SK-N-SH (cell line): ENCODE data around the gene PSME1. TPM values are rescaled to one million over a fixed set of nuclear protein-coding genes. Genes with fewer than 3 reads are reported as not detected.

Experiments
- CTCF ChIA-PET: fragments of 300-600, 350-600 bp; formaldehyde crosslinking; extraction: SDS; loops from one replicate; lab custom pipeline; 2021; lab: Yijun Ruan, JAX
- POLR2A ChIA-PET: fragments of 350-600 bp; sonication (Branson Sonifier 250); formaldehyde crosslinking; extraction: SDS; loops from one replicate; lab custom pipeline; 2020; ENCODE audit warnings: antibody characterized with exemption, inconsistent platforms; lab: Yijun Ruan, JAX
- DNase-seq: peaks from one replicate; pipeline ENCODE4 v3.0.0; 2012
- H2AFZ ChIP-seq: fragments of 200-600 bp; sonication (generic); 2 replicates; pipeline ENCODE4 v1.8.1; 2016; ENCODE audit warnings: antibody characterized with exemption, mild to moderate bottlenecking, low read depth
- H3F3A ChIP-seq: fragments of 200-600 bp; sonication (generic); replicated peaks from 2 replicates; pipeline ENCODE3; 2016; ENCODE audit warnings: antibody characterized with exemption, mild to moderate bottlenecking; ENCODE audit not compliant: insufficient read depth
- H3K27ac ChIP-seq, 2 experiments: fragments of 200-500 bp in 1 of 2; fragments of 200-600 bp in 1 of 2; sonication (Bioruptor generic) in 1 of 2; sonication (generic), shearing (Covaris generic) in 1 of 2; 2 replicates each; pipeline versions ENCODE4 v1.5.1 to v1.6.1; 2014 to 2016; ENCODE audit warnings: low read depth in 2 of 2, inconsistent platforms in 1 of 2, low read length in 1 of 2, mild to moderate bottlenecking in 1 of 2, mixed read lengths in 1 of 2
- H3K27me3 ChIP-seq: fragments of 200-600 bp; sonication (generic), shearing (Covaris generic); 2 replicates; pipeline ENCODE4 v1.6.1; 2016; ENCODE audit warnings: mixed run types; ENCODE audit not compliant: insufficient read depth
- H3K36me3 ChIP-seq, 2 experiments: fragments of 200-500 bp in 1 of 2; fragments of 200-600 bp in 1 of 2; sonication (Bioruptor generic) in 1 of 2; sonication (generic) in 1 of 2; replicated peaks in 1 of 2; 2 replicates each; pipeline versions ENCODE3 to v1.5.1; 2014 to 2016; ENCODE audit warnings: low read length in 1 of 2, mild to moderate bottlenecking in 1 of 2; ENCODE audit not compliant: insufficient read depth in 2 of 2, control insufficient read depth in 1 of 2
- H3K4me1 ChIP-seq, 2 experiments: fragments of 200-500 bp in 1 of 2; fragments of 200-600 bp in 1 of 2; sonication (Bioruptor generic) in 1 of 2; sonication (generic), shearing (Covaris generic) in 1 of 2; 2 replicates each; pipeline versions ENCODE4 v1.5.1 to v1.6.1; 2014 to 2016; ENCODE audit warnings: low read depth in 1 of 2, low read length in 1 of 2, mixed run types in 1 of 2; ENCODE audit not compliant: insufficient read depth in 2 of 2, control insufficient read depth in 1 of 2
- H3K4me2 ChIP-seq: fragments of 200-600 bp; sonication (generic), shearing (Covaris generic); 2 replicates; pipeline ENCODE4 v1.6.1; 2017; ENCODE audit warnings: mixed run types
- H3K4me3 ChIP-seq, 2 experiments: fragments of 200-500 bp in 1 of 2; fragments of 200-600 bp in 1 of 2; sonication (Bioruptor generic) in 1 of 2; sonication (generic), shearing (Covaris generic) in 1 of 2; 2 replicates each; pipeline versions ENCODE4 v1.5.1 to v1.8.1; 2014 to 2016; ENCODE audit warnings: low read depth in 2 of 2, inconsistent platforms in 1 of 2, low read length in 1 of 2, mild to moderate bottlenecking in 1 of 2, mixed read lengths in 1 of 2, moderate library complexity in 1 of 2
- H3K79me2 ChIP-seq: fragments of 200-600 bp; sonication (generic); 2 replicates; pipeline ENCODE4 v1.8.1; 2017; ENCODE audit warnings: mild to moderate bottlenecking; ENCODE audit not compliant: insufficient read depth
- H3K9ac ChIP-seq: fragments of 200-600 bp; sonication (generic); 2 replicates; pipeline ENCODE4 v1.6.1; 2017; ENCODE audit warnings: mixed run types
- H3K9me2 ChIP-seq: fragments of 200-600 bp; sonication (generic); 2 replicates; pipeline ENCODE4 v1.6.1; 2017; ENCODE audit warnings: mixed run types
- H3K9me3 ChIP-seq: fragments of 200-600 bp; sonication (generic); 2 replicates; pipeline ENCODE4 v1.6.1; 2017; ENCODE audit warnings: mixed run types, mild to moderate bottlenecking, moderate library complexity
- H4K20me1 ChIP-seq: fragments of 200-600 bp; sonication (generic); 2 replicates; pipeline ENCODE4 v1.6.1; 2017; ENCODE audit warnings: mild to moderate bottlenecking, mixed run types; ENCODE audit not compliant: insufficient read depth
- CHD2 ChIP-seq: fragments of 150-350 bp; IDR thresholded peaks from 2 replicates; pipeline ENCODE4 v1.6.1; 2018; ENCODE audit warnings: low read length; ENCODE audit not compliant: partially characterized antibody
- EP300 ChIP-seq, 2 experiments: IDR thresholded peaks; 2 replicates each; pipeline versions ENCODE4 v1.4.0 to v1.6.1; 2012; ENCODE audit warnings: borderline replicate concordance in 1 of 2, low read depth in 1 of 2, low read length in 1 of 2
- FOXJ3 ChIP-seq: sonication (generic); formaldehyde crosslinking; IDR thresholded peaks from 2 replicates; pipeline ENCODE4 v1.5.1; 2020; ENCODE audit warnings: mild to moderate bottlenecking, missing genetic modification reagents
- FOXM1 ChIP-seq: IDR thresholded peaks from 2 replicates; pipeline ENCODE4 v1.4.0; 2012; ENCODE audit warnings: low read depth, mild to moderate bottlenecking
- MXI1 ChIP-seq: IDR thresholded peaks from 2 replicates; pipeline ENCODE4 v1.6.1; 2012; ENCODE audit warnings: mild to moderate bottlenecking, low read depth, low read length, improper control_type of control experiment
- NRF1 ChIP-seq: IDR thresholded peaks from 2 replicates; pipeline ENCODE4 v1.6.1; 2012; ENCODE audit warnings: low read depth, mild to moderate bottlenecking, low read length
- RFX5 ChIP-seq: IDR thresholded peaks from 2 replicates; pipeline ENCODE4 v1.6.1; 2012; ENCODE audit warnings: mild to moderate bottlenecking, improper control_type of control experiment, low read length
- SIN3A ChIP-seq: IDR thresholded peaks from 2 replicates; pipeline ENCODE4 v1.6.1; 2012; ENCODE audit warnings: low read depth, mild to moderate bottlenecking, low read length, moderate library complexity, borderline replicate concordance
- TAF1 ChIP-seq: IDR thresholded peaks from 2 replicates; pipeline ENCODE4 v1.6.1; 2012; ENCODE audit warnings: low read depth, mild to moderate bottlenecking, low read length, moderate library complexity, borderline replicate concordance
- TCF12 ChIP-seq: IDR thresholded peaks from 2 replicates; pipeline ENCODE4 v1.4.0; 2012
- YY1 ChIP-seq: IDR thresholded peaks from 2 replicates; pipeline ENCODE4 v1.4.0; 2012; ENCODE audit warnings: low read depth, mild to moderate bottlenecking
- WGBS: methylation state at CpG from one replicate; pipeline ENCODE4 v1.1.6; 2017; ENCODE audit warnings: low lambda C conversion rate; 5-methylcytosine and 5-hydroxymethylcytosine counted together
- polyA plus RNA-seq, 3 experiments: library from polyadenylated mRNA; depleted of rRNA; stranded (reverse); fragments of >200 nt; gene quantifications; 2 replicates each; pipeline ENCODE4 v1.2.3, GENCODE V29; 2012
- TF ChIP-seq, protein P1 (sequence below): fragments of 150-350 bp; IDR thresholded peaks from 2 replicates; pipeline ENCODE4 v1.6.1; 2016; ENCODE audit warnings: mild to moderate bottlenecking, low read depth, low read length
- TF ChIP-seq, protein P2 (sequence below): IDR thresholded peaks from 2 replicates; pipeline ENCODE4 v1.4.0; 2012; ENCODE audit warnings: low read depth, borderline replicate concordance
- TF ChIP-seq, protein P3 (sequence below): fragments of 150-350 bp; IDR thresholded peaks from 2 replicates; pipeline ENCODE4 v1.6.1; 2017; ENCODE audit warnings: antibody characterized with exemption, low read length, low read depth, borderline replicate concordance
- TF ChIP-seq, protein P4 (sequence below): fragments of 200-600 bp; sonication (generic); IDR thresholded peaks from 2 replicates; pipeline ENCODE4 v1.6.1; 2017; ENCODE audit warnings: antibody characterized with exemption, mild to moderate bottlenecking, moderate library complexity

The PSME1 gene
- polyA plus RNA-seq, 1 of the 3 experiments (the other 2 are of a cell fraction), result 287 TPM

DNA sequence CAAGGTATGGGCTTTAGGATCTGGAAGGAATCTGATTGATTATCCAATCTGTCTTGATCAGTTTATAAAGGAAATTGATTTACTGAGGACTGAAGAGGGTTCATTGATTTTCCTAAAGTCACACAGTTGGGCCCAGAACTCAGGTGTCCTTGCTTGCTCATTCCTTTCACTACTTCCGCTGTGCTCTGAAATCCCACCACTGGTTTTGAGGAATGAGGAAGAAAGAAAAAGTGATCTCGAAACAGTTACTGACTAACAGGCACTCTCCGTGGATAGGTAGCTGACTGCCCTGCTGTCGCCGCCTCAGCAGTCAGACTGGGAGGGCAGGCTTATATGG, 5.6 kb upstream of the PSME1 start, which contains the start of gene FITM1:
Gene FITM1 (plus strand): TSS at position 280 of the 337 bp plus-strand sequence. CDS start 905 bp downstream, outside the sequence.
- Histone ChIP-seq H3K4me1 (peaks cover 0 to 10% of the 10 kb centered on the region in 2 experiments; a peak in 1 of 4 replicates), H3F3A (peaks cover 9% of the 10 kb centered on the region), H3K27ac (no peak within 1 kb of the TSS; a peak in 1 of 4 replicates), H3K4me3 (no peak within 1 kb of the TSS), H3K36me3 (no peaks in the 10 kb centered on the region), H3K9ac (no peak within 1 kb of the TSS), H3K9me2 (no peaks in the 10 kb centered on the region), H3K79me2 (no peaks in the 10 kb centered on the region), H3K9me3 (no peaks in the 10 kb centered on the region), H3K4me2 (no peak within 1 kb of the TSS), H4K20me1 (no peaks in the 10 kb centered on the region), H2AFZ (no peak within 1 kb of the TSS), H3K27me3 (no peaks in the 10 kb centered on the region)
- TF ChIP-seq, protein P1, sequence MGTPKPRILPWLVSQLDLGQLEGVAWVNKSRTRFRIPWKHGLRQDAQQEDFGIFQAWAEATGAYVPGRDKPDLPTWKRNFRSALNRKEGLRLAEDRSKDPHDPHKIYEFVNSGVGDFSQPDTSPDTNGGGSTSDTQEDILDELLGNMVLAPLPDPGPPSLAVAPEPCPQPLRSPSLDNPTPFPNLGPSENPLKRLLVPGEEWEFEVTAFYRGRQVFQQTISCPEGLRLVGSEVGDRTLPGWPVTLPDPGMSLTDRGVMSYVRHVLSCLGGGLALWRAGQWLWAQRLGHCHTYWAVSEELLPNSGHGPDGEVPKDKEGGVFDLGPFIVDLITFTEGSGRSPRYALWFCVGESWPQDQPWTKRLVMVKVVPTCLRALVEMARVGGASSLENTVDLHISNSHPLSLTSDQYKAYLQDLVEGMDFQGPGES, result no peak
- TF ChIP-seq YY1 (no peak), NRF1 (no peak), FOXJ3 (no peak), SIN3A (no peak), FOXM1 (no peak), EP300 (IDR thresholded peaks at IDR 0.05; ENCODE audit: borderline replicate concordance in 1 of 2, low read depth in 1 of 2, low read length in 1 of 2) (no peak), TAF1 (no peak), MXI1 (no peak), CHD2 (no peak), TCF12 (no peak), RFX5 (no peak)
- TF ChIP-seq, protein P2, sequence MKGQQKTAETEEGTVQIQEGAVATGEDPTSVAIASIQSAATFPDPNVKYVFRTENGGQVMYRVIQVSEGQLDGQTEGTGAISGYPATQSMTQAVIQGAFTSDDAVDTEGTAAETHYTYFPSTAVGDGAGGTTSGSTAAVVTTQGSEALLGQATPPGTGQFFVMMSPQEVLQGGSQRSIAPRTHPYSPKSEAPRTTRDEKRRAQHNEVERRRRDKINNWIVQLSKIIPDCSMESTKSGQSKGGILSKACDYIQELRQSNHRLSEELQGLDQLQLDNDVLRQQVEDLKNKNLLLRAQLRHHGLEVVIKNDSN, result no peak
- TF ChIP-seq, protein P3, sequence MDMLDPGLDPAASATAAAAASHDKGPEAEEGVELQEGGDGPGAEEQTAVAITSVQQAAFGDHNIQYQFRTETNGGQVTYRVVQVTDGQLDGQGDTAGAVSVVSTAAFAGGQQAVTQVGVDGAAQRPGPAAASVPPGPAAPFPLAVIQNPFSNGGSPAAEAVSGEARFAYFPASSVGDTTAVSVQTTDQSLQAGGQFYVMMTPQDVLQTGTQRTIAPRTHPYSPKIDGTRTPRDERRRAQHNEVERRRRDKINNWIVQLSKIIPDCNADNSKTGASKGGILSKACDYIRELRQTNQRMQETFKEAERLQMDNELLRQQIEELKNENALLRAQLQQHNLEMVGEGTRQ, result no peak
- TF ChIP-seq, protein P4, sequence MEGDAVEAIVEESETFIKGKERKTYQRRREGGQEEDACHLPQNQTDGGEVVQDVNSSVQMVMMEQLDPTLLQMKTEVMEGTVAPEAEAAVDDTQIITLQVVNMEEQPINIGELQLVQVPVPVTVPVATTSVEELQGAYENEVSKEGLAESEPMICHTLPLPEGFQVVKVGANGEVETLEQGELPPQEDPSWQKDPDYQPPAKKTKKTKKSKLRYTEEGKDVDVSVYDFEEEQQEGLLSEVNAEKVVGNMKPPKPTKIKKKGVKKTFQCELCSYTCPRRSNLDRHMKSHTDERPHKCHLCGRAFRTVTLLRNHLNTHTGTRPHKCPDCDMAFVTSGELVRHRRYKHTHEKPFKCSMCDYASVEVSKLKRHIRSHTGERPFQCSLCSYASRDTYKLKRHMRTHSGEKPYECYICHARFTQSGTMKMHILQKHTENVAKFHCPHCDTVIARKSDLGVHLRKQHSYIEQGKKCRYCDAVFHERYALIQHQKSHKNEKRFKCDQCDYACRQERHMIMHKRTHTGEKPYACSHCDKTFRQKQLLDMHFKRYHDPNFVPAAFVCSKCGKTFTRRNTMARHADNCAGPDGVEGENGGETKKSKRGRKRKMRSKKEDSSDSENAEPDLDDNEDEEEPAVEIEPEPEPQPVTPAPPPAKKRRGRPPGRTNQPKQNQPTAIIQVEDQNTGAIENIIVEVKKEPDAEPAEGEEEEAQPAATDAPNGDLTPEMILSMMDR, result no peak
- no peak for DNase-seq
- ChIA-PET CTCF (interaction anchor here (1.5 to 2.0 kb wide), 3 partner anchors 21 to 72 kb away, joined by 3 to 10 read pairs (median 6); no protein-coding TSS in a partner anchor), POLR2A (interaction anchor here (2.3 kb wide), 1 partner anchor 15 kb away, joined by 6 read pairs; the partner anchor contains the start of genes DCAF11 and NRL)
- WGBS, result 92% methylated on average over 5 of the region's 5 CpGs
